HCT116 (cell line): ENCODE data around the gene OTP.

Experiments used
- CTCF ChIP-seq, 3 experiments: fragments of 200-600 bp in 1 of 3; sonication (generic) in 1 of 3; IDR thresholded peaks in 2 of 3; conservative IDR thresholded peaks in 1 of 3; 2 replicates each; pipeline ENCODE4 v1.5.1; 2012 to 2017; ENCODE audit warnings: low read depth in 2 of 3, low read length in 2 of 3, antibody characterized with exemption in 1 of 3, borderline replicate concordance in 1 of 3, control low read depth in 1 of 3, mild to moderate bottlenecking in 1 of 3, mixed read lengths in 1 of 3, mixed run types in 1 of 3, moderate library complexity in 1 of 3; ENCODE audit not compliant: insufficient read depth in 1 of 3
- POLR2A ChIP-seq: IDR thresholded peaks from 2 replicates; pipeline ENCODE4 v1.7.0; 2011; ENCODE audit warnings: borderline replicate concordance; ENCODE audit not compliant: insufficient read depth, insufficient read length; ENCODE audit errors: extremely low read depth
- POLR2AphosphoS5 ChIP-seq: IDR thresholded peaks from 2 replicates; pipeline ENCODE4 v1.6.1; 2011; ENCODE audit warnings: mild to moderate bottlenecking, low read depth, low read length, moderate library complexity

DNA sequence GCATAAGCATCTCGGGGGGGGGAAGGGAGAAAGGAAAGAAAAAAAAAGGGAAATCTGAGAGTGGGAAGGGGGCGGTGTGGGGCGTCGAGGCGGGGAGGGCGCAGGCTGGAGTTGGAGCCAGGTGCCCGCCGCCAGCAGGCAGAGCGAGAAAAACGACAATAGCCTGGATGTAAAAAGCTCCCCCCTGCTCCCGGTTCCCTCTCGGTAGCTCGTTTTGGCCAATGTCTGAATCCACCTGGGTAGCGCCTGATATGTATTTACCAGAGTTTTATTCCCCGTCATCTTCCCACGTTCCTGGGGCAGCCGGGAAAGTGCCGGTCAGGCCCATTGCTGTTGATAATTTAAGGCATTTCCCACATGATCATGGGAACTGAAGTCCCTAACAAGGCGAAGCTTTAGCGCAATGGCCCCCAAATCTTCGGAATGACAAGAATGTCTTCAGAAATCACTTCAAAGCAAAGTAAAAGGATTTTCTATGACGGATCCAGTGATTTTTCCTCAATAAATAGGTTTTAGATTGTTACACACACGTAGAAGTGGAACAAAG lies 3.0 kb upstream of the OTP start:
- TF ChIP-seq POLR2A, result no peak
- TF ChIP-seq CTCF (IDR thresholded peaks at IDR 0.05 in 2 of 3, conservative IDR thresholded peaks at IDR 0.05 in 1 of 3; ENCODE audit: borderline replicate concordance in 1 of 3, insufficient read depth in 1 of 3, low read depth in 2 of 3, low read length in 2 of 3), result no peak
- no peak for TF ChIP-seq POLR2AphosphoS5
